ENCODE measurements around the gene KIF24.
A peak's percentile ranks its signal among the peaks of the same experiment; 100 is the strongest.
"Not testable (repeated sequence)": the region's sequence is repeated elsewhere in the genome, so short reads cannot be mapped to it uniquely, and the experiment has no call there.

KIF24 gene

DNA sequence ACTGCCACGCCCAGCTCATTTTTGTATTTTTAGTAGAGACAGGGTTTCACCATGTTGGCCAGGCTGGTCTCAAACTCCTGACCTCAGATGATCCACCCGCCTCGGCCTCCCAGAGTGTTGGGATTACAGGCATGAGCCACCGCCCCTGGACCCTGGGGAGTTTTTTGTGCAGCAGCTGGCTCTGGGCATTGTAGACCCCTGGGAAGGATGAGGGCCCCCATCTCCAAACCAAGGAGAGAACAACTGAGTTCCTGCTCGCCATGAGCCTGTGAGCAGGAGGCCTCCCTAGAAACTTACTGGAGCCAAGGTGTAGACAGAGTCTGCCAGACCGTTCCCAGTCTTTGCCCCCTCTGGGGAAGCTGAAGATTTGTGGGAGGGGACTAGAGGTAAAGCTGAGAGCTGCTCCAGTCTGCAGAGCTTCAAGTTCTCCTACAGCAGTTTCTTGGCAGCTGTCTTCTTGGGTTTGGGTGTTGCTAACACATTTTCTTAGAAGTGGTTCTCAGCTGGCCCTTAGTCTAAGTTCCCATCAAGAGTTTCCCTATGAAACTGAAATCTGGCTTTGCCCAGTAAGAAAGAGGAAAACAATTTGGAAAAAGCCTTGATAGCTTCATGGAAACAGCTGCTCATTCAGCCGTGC, 12.7 kb upstream of the KIF24 start:
- Histone ChIP-seq H3K4me1 (ENCODE audit: insufficient read depth, low read length) (no peaks in the 10 kb centered on the region), H3K36me3 (ENCODE audit: insufficient read depth, low read length) (peaks cover 6% of the 10 kb centered on the region; the same call in 1 of the 2 replicates), H3K9me3 (ENCODE audit: control insufficient read depth, insufficient read depth, low read length) (no peaks in the 10 kb centered on the region), H3K9ac (ENCODE audit: low read depth, low read length) (no peak overlapping the region)

DNA sequence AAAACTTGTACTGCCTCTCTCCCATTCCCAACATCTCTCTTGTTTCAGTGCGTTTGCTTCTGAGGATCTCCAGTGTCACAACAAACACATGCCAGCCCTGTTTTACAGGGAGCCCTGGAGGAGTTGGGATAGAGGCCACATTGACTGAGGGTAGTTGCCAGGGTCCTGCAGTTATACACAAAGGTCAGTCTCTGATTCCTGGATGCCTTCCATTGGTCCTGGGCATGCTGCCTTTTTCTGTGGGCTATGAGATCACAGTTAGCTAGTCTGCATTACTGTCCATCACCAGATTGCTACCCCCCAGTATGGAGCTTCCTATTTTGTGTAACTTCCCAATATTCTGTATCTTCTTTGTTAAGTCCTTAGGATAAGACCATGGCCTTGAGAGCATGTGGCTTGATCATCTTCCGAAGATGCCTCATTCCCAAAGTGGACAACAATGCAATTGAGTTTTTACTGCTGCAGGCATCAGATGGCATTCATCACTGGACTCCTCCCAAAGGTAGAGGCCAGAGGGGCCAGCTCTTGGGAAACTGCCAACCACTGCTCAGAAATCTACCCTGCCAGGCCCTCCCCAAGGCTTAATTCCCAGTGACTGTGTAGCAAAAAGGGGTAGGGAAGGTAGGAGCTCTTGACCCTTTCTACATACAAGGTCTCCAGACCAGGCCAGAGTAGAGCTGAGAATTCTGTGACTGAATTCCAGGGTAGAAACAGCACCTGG, 9.8 kb upstream of the KIF24 start:
- H3K4me1 ChIP-seq (ENCODE audit: insufficient read depth, low read length): peaks cover 10% of the 10 kb centered on the region
- H3K36me3 ChIP-seq (ENCODE audit: insufficient read depth, low read length): peaks cover 6% of the 10 kb centered on the region; the same call in 1 of the 2 replicates

DNA sequence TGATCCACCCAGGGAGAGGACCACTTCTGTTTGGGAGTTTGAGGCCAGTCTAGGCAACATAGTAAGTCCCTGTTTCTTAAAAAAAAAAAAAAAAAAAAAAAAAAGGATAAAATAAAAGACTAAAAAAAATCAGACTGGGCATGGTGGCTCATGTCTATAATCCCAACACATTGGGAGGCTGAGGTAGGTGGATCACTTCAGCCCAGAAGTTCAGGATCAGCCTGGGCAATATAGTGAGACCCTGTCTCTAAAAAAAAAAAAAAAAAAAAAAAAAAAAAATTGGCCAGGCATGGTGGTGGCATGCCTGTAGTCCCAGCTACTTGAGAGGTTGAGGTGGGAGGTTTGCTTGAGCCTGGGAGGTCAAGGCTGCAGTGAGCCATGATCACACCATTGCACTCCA, 9.0 kb upstream of the KIF24 start:
- H3K9ac ChIP-seq (ENCODE audit: low read depth, low read length); H3K36me3 ChIP-seq (ENCODE audit: insufficient read depth, low read length); H3K9me3 ChIP-seq (ENCODE audit: control insufficient read depth, insufficient read depth, low read length): not testable (repeated sequence)
- H3K4me1 ChIP-seq (ENCODE audit: insufficient read depth, low read length): peaks cover 14% of the 10 kb centered on the region

More for the DNA sequence above, 9.8 kb upstream of the KIF24 start:
- H3K9ac ChIP-seq (ENCODE audit: low read depth, low read length): no peak overlapping the region
- no peaks in the 10 kb centered on the region for H3K9me3 ChIP-seq (ENCODE audit: control insufficient read depth, insufficient read depth, low read length)

DNA sequence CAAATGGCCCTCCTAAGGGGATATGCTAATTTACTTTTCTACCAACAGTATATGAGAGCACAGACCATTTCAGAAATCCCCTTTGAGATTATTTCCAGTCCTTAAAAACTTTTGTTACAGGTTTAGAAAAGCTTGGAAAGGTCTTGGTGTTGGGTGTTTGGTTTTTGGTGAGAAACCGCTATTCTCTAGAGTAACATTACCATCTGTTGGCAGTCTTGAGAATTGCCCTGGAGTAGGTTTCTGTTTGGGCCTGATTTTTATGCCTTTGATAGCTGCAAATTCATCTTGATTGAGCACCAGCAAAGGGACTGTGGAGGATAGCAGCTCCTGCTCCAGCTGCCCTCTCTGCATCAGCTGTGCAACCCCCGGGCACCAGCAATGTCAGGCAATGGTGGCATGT, 8.3 kb upstream of the KIF24 start:
- H3K36me3 ChIP-seq (ENCODE audit: insufficient read depth, low read length): peaks cover 6% of the 10 kb centered on the region; the same call in 1 of the 2 replicates
- H3K9ac ChIP-seq (ENCODE audit: low read depth, low read length): no peak overlapping the region
- no peaks in the 10 kb centered on the region for H3K9me3 ChIP-seq (ENCODE audit: control insufficient read depth, insufficient read depth, low read length)
- H3K4me1 ChIP-seq (ENCODE audit: insufficient read depth, low read length): peaks cover 14% of the 10 kb centered on the region

DNA sequence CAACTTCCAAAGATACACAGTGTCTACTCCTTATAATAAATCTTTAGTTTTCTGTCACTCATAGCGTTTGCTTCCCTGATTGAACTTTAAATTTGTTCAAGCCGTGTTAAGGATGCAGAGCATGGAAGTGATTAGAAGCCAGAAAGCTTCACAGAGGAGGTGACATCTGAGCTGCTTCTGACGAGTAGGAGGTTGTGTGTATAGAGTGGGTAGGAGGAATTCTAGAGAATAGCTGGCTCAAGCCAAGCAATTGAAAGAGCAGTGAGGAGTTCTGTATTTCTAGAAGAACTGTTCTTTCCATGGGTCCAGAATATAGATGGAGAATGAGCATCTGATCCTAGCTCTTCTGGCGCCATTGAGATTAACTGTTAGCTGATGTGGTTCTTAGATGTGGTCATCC, 6.3 kb upstream of the KIF24 start:
- H3K9me3 ChIP-seq (ENCODE audit: control insufficient read depth, insufficient read depth, low read length): no peaks in the 10 kb centered on the region

DNA sequence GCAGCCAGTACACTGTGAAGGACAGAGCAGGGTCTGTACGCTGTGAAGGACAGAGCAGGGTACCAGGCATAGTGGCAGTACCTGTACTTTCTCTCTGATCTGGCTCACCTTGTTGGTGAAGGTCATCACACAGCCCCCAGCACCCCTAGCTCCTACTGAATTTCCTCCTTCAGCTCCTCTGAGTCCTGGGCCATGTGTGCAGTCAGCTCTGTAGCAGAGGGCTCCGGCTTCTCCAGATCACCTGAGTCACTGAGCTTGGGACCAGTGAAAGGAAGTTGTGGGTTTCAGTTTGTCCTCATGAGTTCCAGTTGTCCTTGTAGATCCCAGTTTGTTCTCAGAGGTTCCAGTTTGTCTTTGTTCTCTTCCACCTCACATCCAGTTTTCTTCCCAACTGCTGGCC, 5.8 kb upstream of the KIF24 start:
- Histone ChIP-seq H3K4me1 (ENCODE audit: insufficient read depth, low read length) (peaks cover 14% of the 10 kb centered on the region), H3K9ac (ENCODE audit: low read depth, low read length) (no peak overlapping the region), H3K36me3 (ENCODE audit: insufficient read depth, low read length) (peaks cover 3% of the 10 kb centered on the region; the same call in 1 of the 2 replicates), H3K9me3 (ENCODE audit: control insufficient read depth, insufficient read depth, low read length) (no peaks in the 10 kb centered on the region)

More for the DNA sequence above, 6.3 kb upstream of the KIF24 start:
- Histone ChIP-seq H3K9ac (ENCODE audit: low read depth, low read length) (no peak overlapping the region), H3K36me3 (ENCODE audit: insufficient read depth, low read length) (peaks cover 3% of the 10 kb centered on the region; the same call in 1 of the 2 replicates), H3K4me1 (ENCODE audit: insufficient read depth, low read length) (peaks cover 14% of the 10 kb centered on the region)

DNA sequence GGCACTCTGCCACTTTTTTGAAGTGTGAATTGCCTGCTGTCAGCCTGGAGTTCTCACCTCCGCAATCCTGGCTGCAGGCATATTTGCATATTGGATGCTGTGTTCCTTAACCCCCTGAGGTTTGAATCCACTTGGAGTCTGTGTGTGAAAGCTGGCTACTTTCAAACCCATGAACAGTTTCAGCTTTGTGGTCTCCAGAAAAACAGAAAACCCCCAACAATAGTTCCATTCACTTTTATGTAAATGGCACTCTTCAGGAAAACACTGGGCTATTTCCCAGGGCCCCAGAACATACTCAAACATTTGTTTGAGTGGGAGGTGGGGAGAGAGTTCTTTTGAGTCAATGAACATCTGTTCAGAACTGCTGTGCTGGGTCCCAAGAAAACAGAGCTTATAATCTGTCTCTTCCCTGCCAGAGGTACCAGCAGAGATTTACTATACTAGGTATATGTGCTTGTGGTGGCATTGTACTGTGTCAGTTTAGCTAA, 5.3 kb upstream of the KIF24 start:
- Histone ChIP-seq H3K36me3 (ENCODE audit: insufficient read depth, low read length) (peaks cover 3% of the 10 kb centered on the region; the same call in 1 of the 2 replicates), H3K9me3 (ENCODE audit: control insufficient read depth, insufficient read depth, low read length) (no peaks in the 10 kb centered on the region), H3K4me1 (ENCODE audit: insufficient read depth, low read length) (peaks cover 14% of the 10 kb centered on the region), H3K9ac (ENCODE audit: low read depth, low read length) (no peak overlapping the region)

DNA sequence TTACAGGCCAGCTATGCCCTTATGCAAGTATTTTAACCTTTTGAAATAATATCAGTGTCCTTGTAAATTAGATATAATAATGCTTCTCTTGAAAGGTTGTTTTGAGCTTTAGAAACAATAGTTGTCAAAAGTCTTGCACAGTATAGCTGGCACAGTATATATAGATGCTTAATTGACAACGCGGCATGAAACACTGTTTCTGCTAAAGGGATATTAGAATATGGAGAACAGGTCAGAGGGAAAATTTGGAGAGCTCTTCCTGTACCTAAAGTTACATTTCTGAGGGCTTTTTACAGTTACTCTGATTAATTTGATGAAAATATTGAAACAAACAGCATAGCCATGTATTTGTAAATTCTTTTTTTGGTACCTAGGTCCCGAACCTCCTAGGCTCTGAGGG, 4.8 kb upstream of the KIF24 start:
- peaks cover 14% of the 10 kb centered on the region for H3K4me1 ChIP-seq (ENCODE audit: insufficient read depth, low read length)
- no peak overlapping the region for H3K9ac ChIP-seq (ENCODE audit: low read depth, low read length)
- no peaks in the 10 kb centered on the region for H3K9me3 ChIP-seq (ENCODE audit: control insufficient read depth, insufficient read depth, low read length)
- H3K36me3 ChIP-seq (ENCODE audit: insufficient read depth, low read length): peaks cover 3% of the 10 kb centered on the region; the same call in 1 of the 2 replicates

DNA sequence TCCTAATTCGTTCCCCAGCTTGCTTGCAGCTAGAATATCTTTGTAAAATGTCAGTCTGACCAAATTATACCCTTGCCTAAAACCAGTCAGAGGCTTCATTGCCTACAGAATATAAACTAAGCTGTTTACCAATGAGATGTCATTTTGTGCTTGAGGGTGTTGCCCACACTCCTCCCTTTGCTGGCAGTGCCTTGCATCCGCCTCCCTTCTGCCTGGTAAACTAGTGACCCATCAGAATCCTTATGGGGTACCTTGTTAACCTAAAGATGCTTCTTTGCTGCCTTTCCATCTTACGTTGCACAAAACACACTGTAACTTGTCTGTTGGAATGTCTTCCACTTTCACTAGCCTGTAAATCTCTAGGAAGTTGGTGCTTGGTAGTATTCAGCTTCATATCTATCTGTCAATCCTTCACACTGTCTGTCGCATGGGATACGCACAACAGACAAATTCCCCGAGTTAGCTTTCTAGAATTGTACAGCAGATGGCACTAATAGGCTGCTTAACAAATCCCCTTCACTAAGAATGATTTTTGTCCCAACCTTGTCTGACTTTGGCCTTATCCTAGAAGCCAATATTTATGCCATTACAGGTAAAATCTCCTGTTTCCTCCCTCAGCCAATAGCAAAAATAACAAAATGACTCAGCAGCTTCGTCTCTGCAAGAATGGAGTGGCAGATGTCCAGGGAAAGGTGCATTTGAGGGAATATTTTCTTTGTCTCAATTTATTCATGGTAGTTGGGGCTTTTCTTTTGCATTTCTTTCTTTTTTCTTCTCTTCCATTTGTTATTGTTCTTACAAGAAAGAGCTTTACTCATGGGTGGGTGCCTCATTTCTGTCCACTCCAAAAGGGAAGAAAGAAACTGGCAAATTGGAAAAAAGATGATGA, 3.3 kb upstream of the KIF24 start:
- H3K4me1 ChIP-seq (ENCODE audit: insufficient read depth, low read length): peaks cover 18% of the 10 kb centered on the region
- H3K36me3 ChIP-seq (ENCODE audit: insufficient read depth, low read length): no peaks in the 10 kb centered on the region
- H3K9me3 ChIP-seq (ENCODE audit: control insufficient read depth, insufficient read depth, low read length): no peaks in the 10 kb centered on the region
- no peak overlapping the region for H3K9ac ChIP-seq (ENCODE audit: low read depth, low read length)

DNA sequence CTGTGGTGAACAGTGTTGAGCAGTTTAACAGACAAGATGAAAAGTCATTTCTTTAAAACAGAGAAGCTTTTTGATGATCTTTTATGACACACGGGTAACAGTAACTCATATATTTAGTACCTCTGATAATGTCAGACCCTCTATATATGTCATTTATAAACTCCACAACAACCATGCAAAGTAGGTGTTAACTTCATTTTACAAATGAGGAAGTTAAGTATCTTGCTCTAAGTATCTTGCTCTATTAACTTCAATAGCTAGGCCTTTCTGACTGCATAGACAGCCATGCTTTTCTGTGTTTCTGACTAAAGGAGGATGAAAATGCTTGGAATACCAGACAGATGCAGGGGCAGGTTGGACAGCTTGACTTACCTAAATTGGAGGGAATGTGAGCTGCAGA, 2.1 kb upstream of the KIF24 start:
- H3K36me3 ChIP-seq (ENCODE audit: insufficient read depth, low read length): no peaks in the 10 kb centered on the region
- no peaks in the 10 kb centered on the region for H3K9me3 ChIP-seq (ENCODE audit: control insufficient read depth, insufficient read depth, low read length)
- H3K9ac ChIP-seq (ENCODE audit: low read depth, low read length): no peak overlapping the region
- H3K4me1 ChIP-seq (ENCODE audit: insufficient read depth, low read length): peaks cover 18% of the 10 kb centered on the region

DNA sequence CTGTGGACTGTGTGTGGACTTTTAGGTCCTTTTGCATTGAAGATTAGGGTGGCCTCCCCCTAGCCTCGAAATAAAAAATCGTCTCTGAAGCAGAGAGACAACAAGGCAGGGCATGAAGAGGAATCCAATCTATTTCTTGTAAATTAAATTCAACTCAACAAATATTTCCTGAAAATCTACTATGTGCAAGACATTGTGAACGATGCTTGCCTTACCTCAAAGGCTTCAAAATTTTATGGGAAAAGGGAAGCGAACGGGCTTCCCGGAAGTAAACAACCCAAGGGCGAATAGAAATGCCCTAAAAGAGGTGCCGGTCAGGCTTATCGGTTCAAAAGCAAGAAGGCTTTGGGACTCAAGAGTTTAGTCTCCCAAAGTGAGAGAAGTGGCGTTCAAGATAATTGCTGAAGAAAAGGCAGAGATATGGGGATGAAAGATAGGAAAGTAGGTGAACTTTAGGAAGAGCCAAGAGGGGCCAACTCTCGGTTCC, 525 bp downstream of the KIF24 start:
- Histone ChIP-seq H3K36me3 (ENCODE audit: insufficient read depth, low read length) (no peaks in the 10 kb centered on the region), H3K4me1 (ENCODE audit: insufficient read depth, low read length) (peaks cover 4% of the 10 kb centered on the region), H3K9me3 (ENCODE audit: control insufficient read depth, insufficient read depth, low read length) (no peaks in the 10 kb centered on the region), H3K9ac (ENCODE audit: low read depth, low read length) (peak overlapping the region; percentile 73)

DNA sequence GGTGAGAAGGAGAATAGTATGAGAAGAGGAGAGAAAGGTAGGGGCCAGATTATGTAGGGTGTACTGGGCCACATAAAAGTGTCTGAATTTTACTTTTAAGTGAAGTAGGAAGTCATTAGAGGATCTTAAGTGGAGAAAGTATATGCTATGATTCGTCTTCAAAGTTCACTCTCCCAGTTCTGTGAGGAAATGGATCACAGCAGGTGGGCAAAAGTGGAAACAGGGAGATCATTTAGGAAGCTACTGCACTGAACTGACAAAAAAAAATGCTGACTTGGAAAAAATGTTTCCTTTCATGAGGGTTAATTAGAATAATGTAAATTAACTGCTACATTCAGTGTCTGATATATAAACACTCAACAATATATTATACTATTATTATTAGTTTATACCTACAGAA, 2.4 kb downstream of the KIF24 start:
- H3K9me3 ChIP-seq (ENCODE audit: control insufficient read depth, insufficient read depth, low read length): no peaks in the 10 kb centered on the region
- H3K36me3 ChIP-seq (ENCODE audit: insufficient read depth, low read length): no peaks in the 10 kb centered on the region; the same call in 1 of the 2 replicates
- peaks cover 4% of the 10 kb centered on the region for H3K4me1 ChIP-seq (ENCODE audit: insufficient read depth, low read length)
- no peak overlapping the region for H3K9ac ChIP-seq (ENCODE audit: low read depth, low read length)

DNA sequence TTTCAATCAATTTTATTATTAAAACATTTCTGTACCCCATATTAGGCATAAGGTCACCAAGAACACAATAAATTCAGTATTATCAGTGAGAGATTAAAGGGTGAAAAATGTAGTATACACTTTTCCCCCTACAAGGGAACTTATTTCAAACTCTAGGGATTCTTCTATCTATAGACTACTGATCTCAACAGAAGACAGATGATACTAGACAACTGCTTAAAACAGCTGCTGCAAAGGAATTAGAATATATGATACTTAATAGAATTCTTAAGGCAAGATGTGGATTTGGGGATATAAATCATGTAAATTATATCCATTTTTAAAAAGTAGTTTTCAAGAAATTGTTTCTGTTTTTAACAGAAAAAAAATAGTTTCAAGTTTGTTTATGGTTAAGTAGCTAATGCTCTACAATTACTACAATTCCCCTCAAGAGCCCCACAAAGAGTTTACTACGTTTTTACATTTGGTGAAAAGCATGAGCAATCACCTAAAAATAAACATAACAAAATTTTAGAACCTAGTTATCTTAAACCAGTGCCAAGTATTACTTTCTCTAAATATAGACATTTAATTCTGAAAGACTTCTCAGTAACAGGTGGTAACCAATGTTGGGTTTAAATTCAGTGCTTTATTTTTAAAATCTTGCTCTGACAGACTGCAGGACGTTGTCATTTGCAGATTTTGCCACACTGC, 6.0 kb downstream of the KIF24 start:
- Histone ChIP-seq H3K36me3 (ENCODE audit: insufficient read depth, low read length) (no peaks in the 10 kb centered on the region; the same call in 1 of the 2 replicates), H3K4me1 (ENCODE audit: insufficient read depth, low read length) (peaks cover 2% of the 10 kb centered on the region; the same call in 1 of the 2 replicates), H3K9ac (ENCODE audit: low read depth, low read length) (no peak overlapping the region), H3K9me3 (ENCODE audit: control insufficient read depth, insufficient read depth, low read length) (no peaks in the 10 kb centered on the region)

Data from ES-I3 (cell line).